HepG2 (cell line): Measurements from ENCODE around the gene ARHGEF10L. TPM values are rescaled to one million over a fixed set of nuclear protein-coding genes. Genes with fewer than 3 reads are reported as not detected.

ENCODE experiments used
- ATAC-seq: fragments of 200-7000 bp; cut with Tn5 transposase; 3 replicates; pipeline ENCODE4 v1.9.1; 2020; ENCODE audit warnings: mild to moderate bottlenecking, moderate library complexity
- BruUV-seq: library from RNA; stranded (reverse); fragments of 400-500 nt; replicated peaks from 2 replicates; lab custom pipeline; 2021; lab: Mats Ljungman, UMichigan
- CTCF ChIA-PET: fragments of 300-600 bp; formaldehyde crosslinking; extraction: SDS; loops from one replicate; lab custom pipeline; 2021; ENCODE audit warnings: low total read pairs, inconsistent platforms, low intra/inter-chr PET ratio; lab: Yijun Ruan, JAX
- POLR2A ChIA-PET: fragments of 350-600 bp; sonication (Branson Sonifier 250); formaldehyde crosslinking; loops from one replicate; lab custom pipeline; 2020; ENCODE audit warnings: antibody characterized with exemption, inconsistent platforms; lab: Yijun Ruan, JAX
- DNase-seq: peaks from one replicate; pipeline ENCODE4 v3.0.0-alpha.2; 2015; ENCODE audit warnings: low spot score
- FAIRE-seq: peaks from 3 replicates; lab custom pipeline; 2011; peaks lifted over from hg19 to GRCh38; lab: Jason Lieb, UNC
- H2AFZ ChIP-seq: one replicate; pipeline ENCODE4 v1.6.1; 2011; ENCODE audit warnings: low read length, inconsistent platforms
- H3K27ac ChIP-seq: fragments of 300-600 bp; 3 replicates; pipeline ENCODE4 v1.8.0; 2011; ENCODE audit warnings: mixed run types, mild to moderate bottlenecking, mixed read lengths, low read length, inconsistent platforms; ENCODE audit not compliant: insufficient read depth; ENCODE audit errors: extremely low read length
- H3K27me3 ChIP-seq, 2 experiments: fragments of 200-600 bp in 1 of 2; 2 replicates in 1 of 2; 3 replicates in 1 of 2; pipeline versions ENCODE4 v1.6.0 to v1.8.0; 2011; ENCODE audit warnings: low read length in 2 of 2, mild to moderate bottlenecking in 2 of 2, moderate library complexity in 2 of 2, inconsistent platforms in 1 of 2; ENCODE audit not compliant: insufficient read depth in 2 of 2, control insufficient read depth in 1 of 2
- H3K36me3 ChIP-seq, 2 experiments: fragments of 200-600 bp in 1 of 2; replicated peaks in 1 of 2; 2 replicates in 1 of 2; 3 replicates in 1 of 2; pipeline versions ENCODE4 v1.5.1 to v1.8.0; 2011; ENCODE audit warnings: low read length in 2 of 2, inconsistent platforms in 1 of 2; ENCODE audit not compliant: insufficient read depth in 2 of 2, control insufficient read depth in 1 of 2
- H3K4me1 ChIP-seq: 2 replicates; pipeline ENCODE4 v1.5.1; 2012; ENCODE audit warnings: low read length, inconsistent platforms; ENCODE audit not compliant: insufficient read depth
- H3K4me2 ChIP-seq: 2 replicates; pipeline ENCODE4 v1.6.0; 2011; ENCODE audit warnings: low read depth, low read length, inconsistent platforms
- H3K4me3 ChIP-seq, 3 experiments: fragments of 200-600 bp in 1 of 3; sonication (generic), shearing (Covaris generic) in 1 of 3; replicated peaks in 1 of 3; 2 replicates each; pipeline ENCODE4 v1.5.1; 2011 to 2016; ENCODE audit warnings: low read length in 3 of 3, inconsistent platforms in 2 of 3, low read depth in 2 of 3, mild to moderate bottlenecking in 2 of 3, control low read depth in 1 of 3, mixed read lengths in 1 of 3; ENCODE audit not compliant: insufficient read depth in 1 of 3
- H3K79me2 ChIP-seq: one replicate; pipeline ENCODE4 v1.6.1; 2011; ENCODE audit warnings: low read length, inconsistent platforms; ENCODE audit not compliant: insufficient read depth
- H3K9ac ChIP-seq: 2 replicates; pipeline ENCODE4 v1.6.0; 2011; ENCODE audit warnings: mild to moderate bottlenecking, low read depth, low read length, inconsistent platforms; ENCODE audit not compliant: insufficient read depth
- H3K9me3 ChIP-seq: 2 replicates; pipeline ENCODE4 v1.5.1; 2012; ENCODE audit warnings: mild to moderate bottlenecking, low read length
- H4K20me1 ChIP-seq: 2 replicates; pipeline ENCODE4 v1.6.0; 2011; ENCODE audit warnings: inconsistent platforms, mild to moderate bottlenecking, low read length, moderate library complexity; ENCODE audit not compliant: insufficient read depth
- AGO1 ChIP-seq: fragments of 200-400 bp; formaldehyde crosslinking; IDR thresholded peaks from 2 replicates; pipeline ENCODE4 v1.6.1; 2017; ENCODE audit warnings: mild to moderate bottlenecking, low read depth, low read length, moderate library complexity; ENCODE audit not compliant: poor library complexity, severe bottlenecking
- AKAP8 ChIP-seq: sonication (generic); formaldehyde crosslinking; IDR thresholded peaks from 2 replicates; pipeline ENCODE4 v1.5.1; 2020; ENCODE audit warnings: mild to moderate bottlenecking, missing genetic modification reagents
- NFIC ChIP-seq: IDR thresholded peaks from 2 replicates; pipeline ENCODE4 v1.6.1; 2012; ENCODE audit warnings: mild to moderate bottlenecking, low read length, inconsistent platforms
- POLR2AphosphoS2 ChIP-seq: IDR thresholded peaks from 2 replicates; pipeline ENCODE4 v1.6.1; 2011; ENCODE audit warnings: low read depth, low read length, improper control_type of control experiment
- PRPF4 ChIP-seq: fragments of 200-400 bp; formaldehyde crosslinking; IDR thresholded peaks from 2 replicates; pipeline ENCODE4 v1.6.1; 2016; ENCODE audit warnings: low read length, low read depth; ENCODE audit not compliant: poor library complexity, severe bottlenecking
- YEATS4 ChIP-seq: sonication (generic); formaldehyde crosslinking; IDR thresholded peaks from 2 replicates; pipeline ENCODE4 v1.4.0; 2020; ENCODE audit warnings: missing genetic modification reagents, borderline replicate concordance
- ZNF20 ChIP-seq: sonication (generic); formaldehyde crosslinking; IDR thresholded peaks from 2 replicates; pipeline ENCODE4 v1.4.0; 2020; ENCODE audit warnings: mild to moderate bottlenecking, moderate library complexity, missing genetic modification reagents
- ZNF382 ChIP-seq: sonication (generic); formaldehyde crosslinking; IDR thresholded peaks from 2 replicates; pipeline ENCODE4 v1.5.0; 2020; ENCODE audit warnings: missing genetic modification reagents, mild to moderate bottlenecking, borderline replicate concordance
- ZSCAN30 ChIP-seq: sonication (generic); formaldehyde crosslinking; IDR thresholded peaks from 2 replicates; pipeline ENCODE4 v1.5.0; 2020; ENCODE audit warnings: mild to moderate bottlenecking, missing genetic modification reagents
- WGBS: methylation state at CpG from one replicate; pipeline ENCODE4 v1.1.6; 2017; ENCODE audit warnings: low lambda C conversion rate; 5-methylcytosine and 5-hydroxymethylcytosine counted together
- in situ Hi-C: cut with HindIII; loops from 2 replicates; pipeline ENCODE4 v1.10.0; 2017; ENCODE audit warnings: low pct_unique_long_range_greater_than_20kb; ENCODE audit not compliant: extremely low pct_ligation_motif_present
- intact Hi-C: fragments of 100-400 bp; cut with micrococcal nuclease; formaldehyde crosslinking; loops from one replicate; pipeline ENCODE4 v1.10.0; 2022; ENCODE audit not compliant: unreplicated experiment
- polyA plus RNA-seq, 8 experiments: library from polyadenylated mRNA; depleted of rRNA in 3 of 8; stranded (reverse) in 7 of 8; unstranded in 1 of 8; fragments of >200 nt; fragmentation: Illumina TruSeq in 4 of 8; extraction: Trizol in 4 of 8; gene quantifications; 2 replicates each; pipeline versions ENCODE4 v1.2.1 to v1.2.3, GENCODE V29; 2011 to 2016; ENCODE audit warnings: low read depth in 4 of 8, missing spikeins in 1 of 8, mixed read lengths in 1 of 8; ENCODE audit not compliant: insufficient read depth in 1 of 8
- total RNA-seq, 5 experiments: library from RNA; depleted of rRNA; stranded (reverse); fragments of >200 nt; fragmentation: Illumina TruSeq; extraction: Trizol; gene quantifications; 2 replicates each; pipeline ENCODE4 v1.2.3, GENCODE V29; 2016; ENCODE audit warnings: low read depth in 1 of 5
- TF ChIP-seq, protein P1 (sequence below): sonication (generic); formaldehyde crosslinking; IDR thresholded peaks from 2 replicates; pipeline ENCODE4 v1.8.1; 2023; ENCODE audit warnings: mild to moderate bottlenecking, missing genetic modification reagents
- TF ChIP-seq, protein P2 (sequence below): sonication (generic); formaldehyde crosslinking; IDR thresholded peaks from 2 replicates; pipeline ENCODE4 v1.8.0; 2022; ENCODE audit warnings: mild to moderate bottlenecking, missing genetic modification reagents
- TF ChIP-seq, protein P3 (sequence below): sonication (generic); formaldehyde crosslinking; IDR thresholded peaks from 2 replicates; pipeline ENCODE4 v1.4.0; 2020; ENCODE audit warnings: mild to moderate bottlenecking, missing genetic modification reagents

The ARHGEF10L gene
- total and polyA plus RNA-seq, 2 of the 13 experiments (the other 11 are each of a cell fraction or from before 2014, with no cell fraction given): 46.5 to 78.3 TPM

- 30% methylated on average over 8 of the region's 10 CpGs for WGBS
- no peak overlapping the region for H3K27ac ChIP-seq
- ChIA-PET POLR2A (no interaction called here), CTCF (no interaction called here)
- no peak overlapping the region for H2AFZ ChIP-seq
- H3K79me2 ChIP-seq: no peaks in the 10 kb centered on the region
- peaks cover 5 to 45% of the 10 kb centered on the region in 2 experiments; a peak in 3 of 5 replicates for H3K27me3 ChIP-seq
- no peaks in the 10 kb centered on the region for H3K36me3 ChIP-seq
- FAIRE-seq (no peak), DNase-seq (no peak), ATAC-seq (no peak)
- in situ Hi-C loops (no loop called here), intact Hi-C loops (loop anchor here (10.0 kb wide), 1 partner anchor 768 kb away; no protein-coding TSS in a partner anchor)
- no TSS peak for BruUV-seq
- H3K4me2 ChIP-seq: no peak overlapping the region
- H3K4me1 ChIP-seq: peaks cover 10% of the 10 kb centered on the region
- H3K9me3 ChIP-seq: no peaks in the 10 kb centered on the region
- TF ChIP-seq NFIC: no peak
- no peak for TF ChIP-seq YEATS4
- no peak for TF ChIP-seq POLR2AphosphoS2
- TF ChIP-seq ZNF20: no peak
- TF ChIP-seq, protein P1, sequence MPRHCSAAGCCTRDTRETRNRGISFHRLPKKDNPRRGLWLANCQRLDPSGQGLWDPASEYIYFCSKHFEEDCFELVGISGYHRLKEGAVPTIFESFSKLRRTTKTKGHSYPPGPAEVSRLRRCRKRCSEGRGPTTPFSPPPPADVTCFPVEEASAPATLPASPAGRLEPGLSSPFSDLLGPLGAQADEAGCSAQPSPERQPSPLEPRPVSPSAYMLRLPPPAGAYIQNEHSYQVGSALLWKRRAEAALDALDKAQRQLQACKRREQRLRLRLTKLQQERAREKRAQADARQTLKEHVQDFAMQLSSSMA (CRISPR knock-in tag): no peak
- TF ChIP-seq AKAP8 (CRISPR knock-in tag): no peak
- TF ChIP-seq ZNF382 (CRISPR knock-in tag): no peak
- TF ChIP-seq AGO1: no peak
- TF ChIP-seq PRPF4: no peak
- TF ChIP-seq, protein P2, sequence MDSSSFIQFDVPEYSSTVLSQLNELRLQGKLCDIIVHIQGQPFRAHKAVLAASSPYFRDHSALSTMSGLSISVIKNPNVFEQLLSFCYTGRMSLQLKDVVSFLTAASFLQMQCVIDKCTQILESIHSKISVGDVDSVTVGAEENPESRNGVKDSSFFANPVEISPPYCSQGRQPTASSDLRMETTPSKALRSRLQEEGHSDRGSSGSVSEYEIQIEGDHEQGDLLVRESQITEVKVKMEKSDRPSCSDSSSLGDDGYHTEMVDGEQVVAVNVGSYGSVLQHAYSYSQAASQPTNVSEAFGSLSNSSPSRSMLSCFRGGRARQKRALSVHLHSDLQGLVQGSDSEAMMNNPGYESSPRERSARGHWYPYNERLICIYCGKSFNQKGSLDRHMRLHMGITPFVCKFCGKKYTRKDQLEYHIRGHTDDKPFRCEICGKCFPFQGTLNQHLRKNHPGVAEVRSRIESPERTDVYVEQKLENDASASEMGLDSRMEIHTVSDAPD: no peak
- no peak for TF ChIP-seq ZSCAN30 (CRISPR knock-in tag)
- TF ChIP-seq, protein P3, sequence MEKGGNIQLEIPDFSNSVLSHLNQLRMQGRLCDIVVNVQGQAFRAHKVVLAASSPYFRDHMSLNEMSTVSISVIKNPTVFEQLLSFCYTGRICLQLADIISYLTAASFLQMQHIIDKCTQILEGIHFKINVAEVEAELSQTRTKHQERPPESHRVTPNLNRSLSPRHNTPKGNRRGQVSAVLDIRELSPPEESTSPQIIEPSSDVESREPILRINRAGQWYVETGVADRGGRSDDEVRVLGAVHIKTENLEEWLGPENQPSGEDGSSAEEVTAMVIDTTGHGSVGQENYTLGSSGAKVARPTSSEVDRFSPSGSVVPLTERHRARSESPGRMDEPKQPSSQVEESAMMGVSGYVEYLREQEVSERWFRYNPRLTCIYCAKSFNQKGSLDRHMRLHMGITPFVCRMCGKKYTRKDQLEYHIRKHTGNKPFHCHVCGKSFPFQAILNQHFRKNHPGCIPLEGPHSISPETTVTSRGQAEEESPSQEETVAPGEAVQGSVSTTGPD (CRISPR knock-in tag): no peak
- H3K4me3 ChIP-seq: no peak overlapping the region
- 0 out of 2 replicates have a peak, but pooled peaks cover 5% of the 10 kb centered on the region for H4K20me1 ChIP-seq
- no peak overlapping the region for H3K9ac ChIP-seq
Observed at GRCh38 chr1:17706445-17706844, 166.9 kb downstream of the ARHGEF10L start.
